ENCODE results near the gene PLD4.

Gene PLD4

DNA sequence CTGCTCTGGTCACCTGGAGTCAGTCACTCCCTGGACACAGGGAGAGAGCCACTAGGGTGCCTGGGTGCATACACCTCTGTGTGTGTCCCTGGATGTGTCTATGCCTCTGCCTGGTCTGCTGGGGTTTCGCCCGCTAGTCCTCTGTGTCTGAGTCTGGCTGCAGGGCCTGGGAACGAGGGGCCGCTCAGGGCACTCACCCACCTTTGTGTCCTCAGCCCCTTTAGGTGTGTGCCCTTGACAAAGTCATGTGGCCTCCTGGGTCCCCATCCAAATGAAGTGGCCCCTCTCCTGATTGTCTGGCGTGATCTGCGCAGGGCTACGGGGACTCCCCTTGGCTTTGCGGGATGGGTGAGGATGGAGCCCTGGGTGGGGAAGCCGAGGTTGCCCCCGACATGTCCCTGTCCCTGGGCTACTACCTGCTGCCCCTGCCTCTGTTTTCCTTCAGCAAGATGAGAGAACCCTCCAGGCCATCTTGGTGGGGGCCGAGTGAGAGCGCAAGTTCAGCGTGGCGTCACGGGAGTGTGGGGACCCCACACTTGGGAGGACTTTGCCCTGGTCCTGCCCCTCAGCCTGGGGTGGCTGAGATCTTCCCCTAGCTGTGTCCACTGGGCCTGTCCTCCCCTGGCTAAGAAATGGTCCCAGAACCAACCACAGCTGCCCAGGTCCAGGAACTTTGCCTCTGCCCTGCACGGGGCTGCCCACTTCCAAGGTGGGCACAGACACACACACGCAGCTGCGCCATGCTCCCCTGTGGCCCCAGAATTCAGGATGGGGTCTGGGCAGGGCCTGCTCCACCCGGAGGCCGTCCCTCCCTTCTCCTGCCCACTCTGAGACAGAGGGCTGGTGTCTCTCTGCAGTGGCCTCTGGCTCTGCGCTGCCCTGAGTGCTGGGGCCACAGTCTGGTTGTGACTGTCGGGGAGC, 56.2 kb downstream of the PLD4 start:
- Mint-ChIP-seq H3K27ac (no peak overlapping the region), H3K9me3 (no peaks in the 10 kb centered on the region), H3K4me3 (no peak overlapping the region), H3K27me3 (ENCODE audit: low read depth) (peaks cover 29% of the 10 kb centered on the region), H3K36me3 (ENCODE audit: low read depth) (no peaks in the 10 kb centered on the region), H3K4me1 (ENCODE audit: low read depth) (peaks cover 7% of the 10 kb centered on the region)

GRCh38 chr14:104981699-104982541, 57.2 kb downstream of the PLD4 start:
- Mint-ChIP-seq H3K27ac (no peak overlapping the region), H3K4me1 (ENCODE audit: low read depth) (peaks cover 4% of the 10 kb centered on the region), H3K4me3 (no peak overlapping the region), H3K27me3 (ENCODE audit: low read depth) (peaks cover 28% of the 10 kb centered on the region), H3K9me3 (no peaks in the 10 kb centered on the region), H3K36me3 (ENCODE audit: low read depth) (no peaks in the 10 kb centered on the region)

- no peak overlapping the region for H3K27ac Mint-ChIP-seq
- H3K4me1 Mint-ChIP-seq (ENCODE audit: low read depth) = peaks cover 7% of the 10 kb centered on the region
- H3K36me3 Mint-ChIP-seq (ENCODE audit: low read depth) = no peaks in the 10 kb centered on the region
- no peaks in the 10 kb centered on the region for H3K9me3 Mint-ChIP-seq
- H3K27me3 Mint-ChIP-seq (ENCODE audit: low read depth) = peaks cover 27% of the 10 kb centered on the region
- H3K4me3 Mint-ChIP-seq = no peak overlapping the region
These were observed 58.0 kb downstream of the PLD4 start for GRCh38 chr14:104982548-104983230.

All from T-helper 1 cell treated with Interleukin-12 subunit alpha and Interleukin-12 subunit beta and Interleukin-4 antibody, amounts not matched to agents 30 μg/mL and 1 μg/mL, for 36 hours (primary cell).